Measurements from ENCODE around the gene VPS26A. TPM values are rescaled to one million over a fixed set of nuclear protein-coding genes. Genes with fewer than 3 reads are reported as not detected.

VPS26A gene
- total and polyA plus RNA-seq, 12 donors, result 15.6 to 65.2 (median 31.5) TPM

- intact Hi-C loops (cut with DNase I), result no loop called here
- WGBS, 4 donors, result 65 to 72% (median 68%) methylated on average over 3 of the region's 3 CpGs
Measured at GRCh38 chr10:69088471-69088769, 35.6 kb upstream of the VPS26A start.

DNA sequence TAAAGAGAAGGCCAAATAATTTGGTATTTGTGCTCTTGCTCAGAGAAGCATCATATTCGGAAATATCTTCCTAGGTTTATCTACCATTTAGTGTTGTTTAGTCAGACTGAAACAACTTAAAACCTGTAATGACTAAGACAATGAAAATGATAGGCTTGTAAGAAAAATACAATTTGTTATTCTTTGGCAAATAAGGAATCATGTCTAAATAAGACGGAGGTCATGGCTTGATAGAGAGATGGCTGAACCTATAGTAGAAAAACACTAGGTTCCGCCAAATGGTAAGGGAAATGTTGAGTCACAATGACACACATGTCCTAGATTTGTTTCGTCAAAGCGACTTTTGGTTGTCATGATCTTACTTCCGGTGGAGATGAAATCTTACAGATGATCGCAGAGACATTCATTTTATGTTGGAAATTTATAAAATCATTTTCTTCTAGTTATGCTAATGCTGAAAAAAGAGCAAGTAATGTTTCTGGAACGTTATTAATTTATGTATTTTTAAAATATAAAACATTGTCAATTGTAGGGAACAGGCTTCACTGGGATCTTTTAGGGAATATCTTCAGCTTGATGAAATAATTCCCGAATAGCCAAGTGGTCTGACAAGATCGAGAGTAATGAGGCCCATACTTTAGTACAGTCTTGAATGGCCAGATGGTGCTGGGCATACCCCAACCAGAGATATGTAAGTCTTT, 35.0 kb upstream of the VPS26A start:
- Histone ChIP-seq H3K4me3 (peak overlapping the region in 1 of 4 donors; percentile 42), H3K4me1 (replicated peaks in 1 of 2) (peaks cover 0 to 9% of the 10 kb centered on the region in 2 donors), H3K27me3 (no peaks in the 10 kb centered on the region), H3K9me3 (replicated peaks in 1 of 3) (no peaks in the 10 kb centered on the region), H3K27ac (peak overlapping the region; percentile 45 to 86 (median 85)), H3K36me3 (replicated peaks in 1 of 2) (no peaks in the 10 kb centered on the region)
- TF ChIP-seq, protein P1, sequence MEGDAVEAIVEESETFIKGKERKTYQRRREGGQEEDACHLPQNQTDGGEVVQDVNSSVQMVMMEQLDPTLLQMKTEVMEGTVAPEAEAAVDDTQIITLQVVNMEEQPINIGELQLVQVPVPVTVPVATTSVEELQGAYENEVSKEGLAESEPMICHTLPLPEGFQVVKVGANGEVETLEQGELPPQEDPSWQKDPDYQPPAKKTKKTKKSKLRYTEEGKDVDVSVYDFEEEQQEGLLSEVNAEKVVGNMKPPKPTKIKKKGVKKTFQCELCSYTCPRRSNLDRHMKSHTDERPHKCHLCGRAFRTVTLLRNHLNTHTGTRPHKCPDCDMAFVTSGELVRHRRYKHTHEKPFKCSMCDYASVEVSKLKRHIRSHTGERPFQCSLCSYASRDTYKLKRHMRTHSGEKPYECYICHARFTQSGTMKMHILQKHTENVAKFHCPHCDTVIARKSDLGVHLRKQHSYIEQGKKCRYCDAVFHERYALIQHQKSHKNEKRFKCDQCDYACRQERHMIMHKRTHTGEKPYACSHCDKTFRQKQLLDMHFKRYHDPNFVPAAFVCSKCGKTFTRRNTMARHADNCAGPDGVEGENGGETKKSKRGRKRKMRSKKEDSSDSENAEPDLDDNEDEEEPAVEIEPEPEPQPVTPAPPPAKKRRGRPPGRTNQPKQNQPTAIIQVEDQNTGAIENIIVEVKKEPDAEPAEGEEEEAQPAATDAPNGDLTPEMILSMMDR (IDR thresholded peaks at IDR 0.05), result no peak
- peak; percentile 15 to 38 for TF ChIP-seq POLR2A (IDR thresholded peaks at IDR 0.05)
- intact Hi-C loops (cut with DNase I), result no loop called here
- WGBS, 4 donors, result 64 to 76% (median 68%) methylated on average over 10 of the region's 10 CpGs
- DNase-seq, result no peak

More at GRCh38 chr10:69088471-69088769, 35.6 kb upstream of the VPS26A start:
- H3K4me1 ChIP-seq (replicated peaks in 1 of 2), result peaks cover 0 to 9% of the 10 kb centered on the region in 2 donors
- no peaks in the 10 kb centered on the region for H3K9me3 ChIP-seq (replicated peaks in 1 of 3)
- no peaks in the 10 kb centered on the region for H3K27me3 ChIP-seq
- peak overlapping the region; percentile 34 to 86 (median 85) for H3K27ac ChIP-seq
- peak overlapping the region in 1 of 4 donors; percentile 42 for H3K4me3 ChIP-seq
- DNase-seq, result no peak
- H3K36me3 ChIP-seq (replicated peaks in 1 of 2), result no peaks in the 10 kb centered on the region
- TF ChIP-seq, protein P1 (IDR thresholded peaks at IDR 0.05), result no peak
- no peak for TF ChIP-seq POLR2A (IDR thresholded peaks at IDR 0.05)

DNA sequence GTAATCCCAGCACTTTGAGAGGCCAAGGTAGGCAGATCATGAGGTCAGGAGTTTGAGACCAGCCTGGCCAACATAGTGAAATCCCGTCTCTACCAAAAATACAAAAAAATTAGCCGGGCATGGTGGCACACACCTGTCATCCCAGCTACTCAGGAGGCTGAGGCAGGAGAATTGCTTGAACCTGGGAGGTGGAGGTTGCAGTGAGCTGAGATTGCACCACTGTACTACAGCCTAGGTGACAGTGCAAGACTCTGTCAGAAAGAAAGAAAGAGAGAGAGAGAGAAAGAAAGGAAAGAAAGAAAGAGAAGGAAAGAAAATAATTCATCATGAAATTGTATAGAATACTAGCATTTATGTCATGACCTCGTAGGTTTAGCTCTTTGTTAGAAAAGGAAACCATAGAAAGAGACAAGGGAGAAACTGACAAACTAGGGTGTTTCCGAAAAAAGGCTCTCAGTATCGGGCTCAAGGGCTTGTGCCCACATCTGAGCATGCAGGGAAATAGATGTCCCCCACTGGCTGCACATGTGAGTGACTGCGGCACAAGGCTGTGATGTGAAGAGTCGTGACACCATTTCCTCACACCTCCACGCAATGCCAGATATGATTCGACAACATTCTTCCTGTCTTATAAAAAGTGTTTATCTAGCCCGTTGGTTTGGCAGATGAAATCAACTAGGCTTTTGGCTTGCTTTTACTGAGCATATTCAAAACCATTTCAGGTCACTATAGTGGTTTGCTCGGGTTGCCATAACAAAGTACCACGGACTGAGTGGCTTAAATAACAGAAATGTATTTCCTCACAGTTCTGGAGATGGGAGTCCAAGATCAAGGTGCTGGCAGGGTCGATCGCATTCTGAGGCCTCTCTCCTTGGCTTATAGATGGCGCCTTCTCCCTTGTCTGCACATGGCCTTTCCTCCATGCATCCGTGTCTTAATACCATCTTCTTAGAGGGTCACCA, 34.1 kb upstream of the VPS26A start:
- peaks cover 0 to 9% of the 10 kb centered on the region in 2 donors for H3K4me1 ChIP-seq (replicated peaks in 1 of 2)
- H3K27ac ChIP-seq, result peak overlapping the region; percentile 45 to 86 (median 69)
- peak in 4 of 7 donors; percentile 35 to 68 (median 46) for DNase-seq
- WGBS, 4 donors, result 59 to 73% (median 67%) methylated on average over 15 to 16 of the region's 16 CpGs
- H3K9me3 ChIP-seq (replicated peaks in 1 of 3), result no peaks in the 10 kb centered on the region
- no peak for TF ChIP-seq POLR2A (IDR thresholded peaks at IDR 0.05)
- TF ChIP-seq, protein P1 (IDR thresholded peaks at IDR 0.05), result no peak
- H3K4me3 ChIP-seq, result peak overlapping the region in 1 of 4 donors; percentile 42
- no peaks in the 10 kb centered on the region for H3K27me3 ChIP-seq
- H3K36me3 ChIP-seq (replicated peaks in 1 of 2), result no peaks in the 10 kb centered on the region
- intact Hi-C loops (cut with DNase I), result loop anchor here (10.0 kb wide), 2 partner anchors 85 to 95 kb away; no protein-coding TSS in a partner anchor

- Histone ChIP-seq H3K27me3 (no peaks in the 10 kb centered on the region), H3K9me3 (replicated peaks in 1 of 3) (no peaks in the 10 kb centered on the region), H3K4me1 (replicated peaks in 1 of 2) (peaks cover 0 to 9% of the 10 kb centered on the region in 2 donors), H3K36me3 (replicated peaks in 1 of 2) (no peaks in the 10 kb centered on the region), H3K4me3 (peak overlapping the region in 1 of 4 donors; percentile 42), H3K27ac (peak overlapping the region in 3 of 5 donors; percentile 54 to 86 (median 85))
- intact Hi-C loops (cut with DNase I), result loop anchor here (10.0 kb wide), 2 partner anchors 86 to 96 kb away; no protein-coding TSS in a partner anchor
- 77 to 85% (median 81%) methylated on average over 1 of the region's 1 CpG for WGBS, 4 donors
- DNase-seq, result no peak
- TF ChIP-seq, protein P1 (IDR thresholded peaks at IDR 0.05), result no peak
- no peak for TF ChIP-seq POLR2A (IDR thresholded peaks at IDR 0.05)
Measured at GRCh38 chr10:69090685-69091084, 33.3 kb upstream of the VPS26A start.

Data from adrenal gland (tissue), 12 donors.